HG03175 (cell line): Measurements from ENCODE around the gene SNHG17.
"Not testable (repeated sequence)": the region's sequence is repeated elsewhere in the genome, so short reads cannot be mapped to it uniquely, and the experiment has no call there.

Experiments
- ATAC-seq: cut with Tn5 transposase; IDR thresholded peaks from one replicate; pipeline ENCODE4 v1.9.1; 2021; ENCODE audit warnings: mild to moderate bottlenecking, moderate library complexity; ENCODE audit not compliant: unreplicated experiment

Gene SNHG17

DNA sequence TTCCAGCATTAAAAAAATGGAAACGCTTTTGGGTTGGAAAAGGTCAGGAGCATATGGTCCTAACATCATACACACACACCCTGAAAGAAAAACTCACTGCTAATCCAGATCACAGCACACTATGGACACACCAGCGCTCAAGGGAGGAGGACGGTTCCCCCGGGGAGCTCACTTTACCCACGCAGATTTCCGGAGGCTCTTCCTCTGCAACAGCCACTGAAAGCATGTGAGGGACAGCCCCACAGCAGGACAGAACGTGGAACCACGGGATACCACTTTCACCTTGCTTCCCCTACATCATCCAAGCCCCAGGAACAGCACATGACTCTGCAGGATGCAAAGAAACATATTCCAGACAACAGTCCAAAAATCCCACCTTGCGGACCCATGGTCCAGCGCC is 13.2 kb downstream of the SNHG17 start:
- no peak for ATAC-seq

DNA sequence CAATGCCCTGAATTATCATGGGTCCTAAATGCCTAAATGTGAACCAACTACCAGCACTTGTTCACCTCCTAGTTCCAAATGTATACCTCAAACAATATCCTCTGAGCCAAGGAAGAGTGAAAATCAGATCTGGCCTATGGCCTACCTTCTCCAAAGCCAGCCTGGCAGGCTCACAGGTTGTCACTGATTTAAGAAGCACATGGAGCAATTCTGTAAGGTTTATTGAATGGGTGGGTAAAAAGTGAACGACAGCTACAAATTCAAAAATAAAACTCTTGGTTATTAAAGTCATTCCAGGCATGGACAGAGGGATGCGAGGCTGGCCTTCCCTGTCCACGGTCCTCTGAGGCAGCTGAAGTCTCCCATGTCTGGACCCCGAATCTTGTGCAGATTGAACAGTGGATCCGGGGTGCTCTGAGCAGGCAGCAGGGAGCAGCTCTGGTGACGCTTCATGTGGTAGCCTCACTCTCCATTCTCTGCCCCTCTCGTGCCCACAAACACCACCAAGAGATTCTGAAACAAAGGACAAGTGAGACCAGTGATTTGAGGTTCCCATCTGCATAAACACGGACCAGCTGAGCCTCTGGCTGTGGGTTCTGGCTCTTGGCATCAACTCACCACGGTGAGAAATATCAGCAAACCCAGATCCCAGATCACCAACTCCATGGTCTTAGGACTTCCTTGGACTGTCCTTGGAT is 14.6 kb downstream of the SNHG17 start:
- ATAC-seq: no peak

DNA sequence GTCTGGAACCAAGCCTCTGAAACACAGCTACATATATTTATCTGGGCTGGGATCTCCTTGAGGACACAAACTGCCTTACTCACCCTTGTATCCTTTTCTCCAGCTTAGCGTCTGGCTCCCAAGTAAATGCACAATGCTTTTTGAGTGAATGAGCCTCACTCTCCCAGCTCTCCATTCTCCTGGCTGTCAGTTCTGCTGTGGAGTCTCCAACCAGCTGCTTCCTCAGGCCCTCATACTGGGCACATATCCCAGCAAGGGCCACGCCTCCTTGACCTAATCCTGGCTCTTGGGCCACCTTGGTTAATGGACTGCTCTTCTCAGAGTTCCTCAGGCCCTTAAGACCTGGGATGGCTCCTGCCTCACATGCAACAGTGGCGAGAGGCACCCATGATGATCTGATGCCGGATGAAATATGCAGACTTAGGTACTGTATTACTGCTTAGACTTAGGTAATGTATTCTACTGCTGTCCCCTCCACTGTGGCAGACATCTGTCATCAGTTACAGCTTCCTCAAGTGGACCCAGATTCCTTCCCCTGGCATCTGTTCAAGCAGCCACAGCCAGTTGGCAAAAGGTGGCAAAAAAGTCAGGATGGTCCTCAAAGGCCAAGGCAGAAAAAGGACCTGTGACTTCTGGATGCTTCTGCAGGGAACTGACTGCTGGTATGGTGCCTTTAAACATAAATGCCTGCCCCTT is 16.5 kb downstream of the SNHG17 start:
- ATAC-seq: no peak

DNA sequence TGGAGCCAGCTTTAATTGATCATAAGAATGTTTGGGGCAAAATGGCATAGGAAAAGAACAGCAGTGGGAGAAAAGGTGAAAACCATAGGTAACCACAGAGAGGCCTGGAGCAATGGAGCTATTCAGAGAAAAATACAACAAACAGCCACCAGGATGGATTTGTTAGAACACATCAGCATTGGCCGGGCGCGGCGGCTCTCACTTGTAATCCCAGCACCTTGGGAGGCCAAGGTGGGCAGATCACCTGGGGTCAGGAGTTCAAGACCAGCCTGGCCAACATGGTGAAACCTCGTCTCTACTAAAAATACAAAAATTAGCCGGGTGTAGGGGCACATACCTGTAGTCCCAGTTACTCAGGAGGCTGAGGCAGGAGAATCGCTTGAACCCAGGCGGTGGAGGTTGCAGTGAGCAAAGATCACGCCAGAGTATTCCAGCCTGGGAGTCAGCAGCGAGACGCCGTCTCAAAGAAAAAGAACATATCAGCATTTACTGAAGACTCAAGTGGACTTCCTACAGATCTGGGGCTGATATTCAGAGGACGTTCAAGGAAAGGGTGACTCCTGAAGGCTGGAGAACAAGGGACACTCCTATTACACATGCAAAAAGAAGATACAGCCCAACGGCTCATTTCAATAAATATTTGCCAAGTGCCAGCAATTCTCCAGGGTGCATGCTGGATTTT is 20.2 kb downstream of the SNHG17 start:
- no peak for ATAC-seq

DNA sequence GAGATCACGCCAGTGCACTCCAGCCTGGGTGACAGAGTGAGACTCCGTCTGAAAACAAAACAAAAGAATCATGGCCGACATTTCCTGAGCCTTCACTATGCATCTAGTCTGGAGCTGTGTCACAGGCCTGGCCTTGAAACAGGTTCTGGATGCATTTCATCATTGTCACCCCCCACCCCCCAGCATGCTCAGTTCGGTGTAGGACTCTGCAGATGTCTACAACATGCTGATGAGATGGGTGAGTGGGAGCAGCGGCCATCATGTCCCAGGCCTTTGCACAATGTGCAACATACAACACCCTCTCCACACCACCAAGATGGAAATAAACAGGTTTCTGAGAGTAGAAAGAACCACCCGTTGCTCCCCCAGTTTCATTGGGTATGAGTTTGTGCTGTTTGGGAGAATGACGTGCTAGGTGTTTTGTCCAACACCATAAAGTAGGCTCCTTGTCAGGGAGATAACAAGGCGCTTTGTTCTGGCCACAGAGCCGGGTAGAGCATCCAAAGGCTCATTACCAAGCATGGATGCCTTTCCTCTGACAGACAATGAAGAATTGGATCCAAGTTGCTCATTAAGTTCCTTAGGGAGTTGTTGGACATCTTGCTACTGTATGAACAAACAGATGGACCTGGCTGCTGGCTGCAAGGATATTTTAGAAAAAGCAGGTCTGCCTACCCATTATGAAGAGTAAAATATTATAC is 22.1 kb downstream of the SNHG17 start:
- no peak for ATAC-seq

DNA sequence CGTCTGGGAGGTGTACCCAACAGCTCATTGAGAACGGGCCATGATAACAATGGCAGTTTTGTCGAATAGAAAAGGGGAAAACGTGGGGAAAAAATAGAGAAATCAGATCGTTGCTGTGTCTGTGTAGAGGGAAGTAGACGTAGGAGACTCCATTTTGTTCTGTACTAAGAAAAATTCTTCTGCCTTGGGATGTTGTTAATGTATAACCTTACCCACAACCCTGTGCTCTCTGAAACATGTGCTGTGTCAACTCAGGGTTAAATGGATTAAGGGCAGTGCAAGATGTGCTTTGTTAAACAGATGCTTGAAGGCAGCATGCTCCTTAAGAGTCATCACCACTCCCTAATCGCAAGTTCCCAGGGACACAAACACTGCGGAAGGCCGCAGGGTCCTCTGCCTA is 27.3 kb downstream of the SNHG17 start:
- ATAC-seq: not testable (repeated sequence)

DNA sequence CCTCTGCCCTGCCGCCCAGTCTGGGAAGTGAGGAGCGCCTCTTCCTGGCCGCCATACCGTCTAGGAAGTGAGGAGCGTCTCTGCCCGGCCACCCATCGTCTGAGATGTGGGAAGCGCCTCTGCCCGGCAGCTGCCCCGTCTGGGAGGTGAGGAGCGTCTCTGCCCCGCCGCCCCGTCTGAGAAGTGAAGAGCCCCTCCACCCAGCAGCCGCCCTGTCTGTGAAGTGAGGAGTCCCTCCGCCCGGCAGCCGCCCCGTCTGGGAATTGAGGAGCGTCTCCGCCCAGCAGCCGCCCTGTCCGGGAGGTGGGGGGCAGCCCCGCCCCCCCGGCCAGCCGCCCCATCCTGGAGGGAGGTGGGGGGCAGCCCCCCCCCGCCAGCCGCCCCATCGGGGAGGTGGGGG is 27.8 kb downstream of the SNHG17 start:
- ATAC-seq: no peak

DNA sequence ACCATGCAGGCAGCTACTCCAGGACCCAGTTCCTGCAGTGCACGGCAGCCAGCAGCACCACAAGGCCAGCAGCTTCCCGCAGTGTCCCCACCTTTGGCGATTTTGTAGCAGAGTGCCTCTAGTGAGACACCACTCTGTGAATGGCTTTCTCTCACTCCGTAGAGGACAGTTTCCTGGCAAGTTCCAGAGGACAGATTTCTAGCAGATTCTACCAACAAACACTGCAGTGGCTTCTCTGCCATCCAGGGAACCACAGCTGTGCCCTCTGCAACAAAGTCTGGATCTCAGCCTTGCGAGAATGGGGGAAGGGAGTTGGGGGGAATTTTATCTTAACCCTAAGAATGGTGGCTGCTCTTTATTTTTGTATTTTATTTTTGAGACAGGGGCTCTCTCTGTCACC is 28.7 kb downstream of the SNHG17 start:
- ATAC-seq: no peak

DNA sequence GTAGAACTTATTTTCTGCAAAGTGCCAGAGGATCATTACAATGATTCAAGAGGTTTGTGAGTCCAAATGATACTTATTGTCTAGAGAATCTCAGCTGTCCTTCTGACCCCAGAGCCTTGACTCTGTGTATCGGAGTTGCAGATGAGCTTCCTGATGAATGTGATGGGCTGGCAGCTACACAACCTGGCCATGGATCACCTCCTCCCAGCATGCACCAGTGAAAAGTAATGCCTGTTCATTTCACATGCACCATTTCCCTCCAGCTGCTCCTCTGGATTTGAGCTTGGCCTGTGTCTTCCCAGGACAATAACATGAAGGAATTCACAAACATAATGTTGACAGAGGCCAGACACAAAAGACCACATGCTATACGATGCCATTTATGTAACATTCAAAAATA is 30.0 kb downstream of the SNHG17 start:
- no peak for ATAC-seq

DNA sequence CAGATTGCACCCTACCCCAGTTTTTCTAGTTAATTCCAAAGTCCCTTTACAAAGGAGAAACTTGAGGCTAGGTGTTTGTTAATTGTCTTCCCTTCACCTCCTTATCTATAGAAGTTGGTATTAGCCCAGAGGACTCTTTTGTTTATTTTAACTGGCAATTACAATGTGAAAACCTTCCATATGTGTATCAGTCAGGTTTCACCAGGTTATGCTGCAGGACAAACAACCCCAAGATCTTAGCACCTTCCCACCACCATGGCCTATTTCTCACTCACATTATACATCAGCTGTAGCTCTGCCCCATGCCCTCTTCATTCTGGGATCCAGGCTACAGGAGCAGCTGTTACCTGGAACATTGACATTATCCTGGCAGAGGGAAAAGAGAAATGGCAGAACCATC is 31.1 kb downstream of the SNHG17 start:
- no peak for ATAC-seq

DNA sequence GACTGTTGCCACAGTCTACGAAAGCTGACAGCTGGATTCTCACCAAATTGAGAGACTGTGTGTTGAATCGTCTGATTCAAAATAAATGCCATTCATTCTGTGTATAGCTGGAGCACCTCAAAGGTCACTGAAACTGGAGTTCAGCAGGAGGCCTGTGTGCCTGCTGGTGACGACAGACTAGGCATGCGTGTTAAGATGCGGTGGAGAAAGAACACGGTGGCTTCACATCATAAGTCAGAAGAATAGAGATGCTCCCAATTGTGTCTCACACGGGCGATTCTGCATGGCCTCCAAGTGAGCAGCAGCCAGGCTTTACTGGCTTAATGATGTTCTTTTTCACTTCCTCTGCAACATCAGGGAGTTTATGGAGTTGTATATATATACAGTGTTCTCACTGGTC is 32.3 kb downstream of the SNHG17 start:
- no peak for ATAC-seq

DNA sequence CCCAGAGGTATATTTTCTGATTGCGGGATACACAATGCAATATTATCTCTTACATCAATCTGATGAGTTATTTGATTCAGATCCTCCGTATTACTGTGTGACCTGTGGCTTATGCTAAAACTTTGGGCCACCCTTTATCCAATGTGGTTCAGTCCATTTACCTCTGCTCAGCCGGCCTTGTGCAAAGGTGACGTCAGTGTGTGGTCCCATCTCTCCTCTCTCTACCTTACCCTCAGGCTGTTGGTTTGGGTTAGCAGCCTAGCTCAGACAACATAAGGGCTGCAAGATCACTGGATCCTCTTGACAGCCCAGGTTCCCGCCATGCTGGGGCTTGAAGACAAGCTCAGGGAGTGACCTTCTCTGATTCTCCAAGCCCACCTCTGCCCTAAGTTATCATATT is 33.0 kb downstream of the SNHG17 start:
- no peak for ATAC-seq

DNA sequence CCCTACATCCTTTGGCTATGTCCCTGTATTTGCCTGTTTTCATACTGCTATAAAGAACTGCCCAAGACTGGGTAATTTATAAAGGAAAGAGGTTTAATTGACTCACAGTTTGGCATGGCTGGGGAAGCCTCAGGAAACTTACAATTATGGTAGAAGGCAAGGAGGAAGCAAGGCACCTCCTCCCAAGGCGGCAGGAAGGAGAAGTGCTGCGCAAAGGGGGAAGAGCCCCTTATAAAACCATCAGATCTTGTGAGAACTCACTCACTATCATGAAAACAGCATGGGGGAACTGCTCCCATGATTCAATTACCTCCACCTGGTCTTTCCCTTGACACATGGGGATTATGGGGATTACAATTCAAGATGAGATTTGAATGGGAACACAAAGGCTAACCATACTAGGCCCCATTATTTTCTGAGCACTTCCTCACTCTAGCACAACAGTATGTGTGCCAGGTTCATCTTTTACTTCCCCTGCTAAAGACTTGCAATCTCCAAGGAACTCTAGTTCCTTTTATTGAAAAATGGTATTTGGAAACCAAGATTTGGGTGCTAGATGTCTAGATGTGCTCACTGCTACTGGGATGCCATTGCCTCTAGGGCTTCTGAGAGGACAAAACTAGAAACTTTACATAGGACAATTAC is 39.3 kb downstream of the SNHG17 start:
- not testable (repeated sequence) for ATAC-seq

DNA sequence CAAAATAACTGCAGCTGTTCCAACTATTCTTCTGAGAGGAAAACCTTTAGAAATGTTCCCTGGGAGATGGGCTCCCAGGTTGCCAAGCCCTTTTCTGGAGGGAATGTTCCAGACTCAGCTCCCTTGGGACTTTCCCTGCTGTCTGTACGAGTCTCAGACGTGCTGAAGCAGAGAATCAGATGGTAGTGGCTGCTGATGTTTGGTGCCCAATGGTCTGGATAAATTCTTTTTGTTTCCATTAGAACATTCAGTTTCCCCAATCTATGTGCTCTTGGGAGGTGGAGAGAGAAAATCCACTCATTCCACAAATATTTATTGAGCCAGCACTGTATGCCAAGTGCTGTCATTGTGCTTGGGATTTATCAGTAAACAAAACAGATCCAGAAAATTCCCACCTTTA is 40.0 kb downstream of the SNHG17 start:
- no peak for ATAC-seq

DNA sequence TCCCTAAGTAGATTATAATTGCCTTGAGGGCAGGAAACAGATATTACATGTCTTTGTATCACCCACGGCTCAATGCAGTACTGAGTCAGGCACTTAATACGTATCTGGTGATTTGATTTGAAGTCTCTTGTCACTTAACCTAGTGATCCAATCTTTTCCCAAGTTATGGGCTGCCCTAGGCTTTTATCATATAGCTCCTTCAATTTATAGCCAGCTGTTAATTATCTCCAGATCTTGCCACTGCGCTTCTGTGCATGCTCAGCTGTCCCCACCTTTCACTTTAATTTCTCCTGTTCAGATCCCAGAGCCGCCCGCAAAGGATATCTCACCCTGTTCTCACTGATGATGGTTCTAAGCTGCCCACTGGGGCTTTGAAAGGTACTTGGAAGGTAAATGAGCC is 41.9 kb downstream of the SNHG17 start:
- ATAC-seq: no peak

DNA sequence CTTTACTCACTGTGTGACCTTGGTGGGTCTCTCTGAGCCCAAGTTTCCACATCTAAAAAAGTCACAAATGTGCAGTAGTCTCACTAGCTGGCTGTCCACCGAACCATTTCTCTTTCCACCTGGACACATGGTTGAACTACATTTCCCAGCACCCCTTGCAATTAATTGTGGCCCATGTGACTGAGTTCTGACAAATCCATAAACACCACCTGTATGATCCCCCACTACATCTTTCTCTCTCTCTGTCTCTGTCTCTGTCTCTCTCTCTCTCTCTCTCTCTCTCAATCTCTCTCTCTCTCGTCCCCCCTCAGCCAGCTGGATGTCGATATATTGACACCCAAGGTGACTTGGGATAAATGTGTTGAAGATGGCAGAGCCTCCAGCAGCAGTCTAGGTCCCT is 42.8 kb downstream of the SNHG17 start:
- ATAC-seq: no peak

DNA sequence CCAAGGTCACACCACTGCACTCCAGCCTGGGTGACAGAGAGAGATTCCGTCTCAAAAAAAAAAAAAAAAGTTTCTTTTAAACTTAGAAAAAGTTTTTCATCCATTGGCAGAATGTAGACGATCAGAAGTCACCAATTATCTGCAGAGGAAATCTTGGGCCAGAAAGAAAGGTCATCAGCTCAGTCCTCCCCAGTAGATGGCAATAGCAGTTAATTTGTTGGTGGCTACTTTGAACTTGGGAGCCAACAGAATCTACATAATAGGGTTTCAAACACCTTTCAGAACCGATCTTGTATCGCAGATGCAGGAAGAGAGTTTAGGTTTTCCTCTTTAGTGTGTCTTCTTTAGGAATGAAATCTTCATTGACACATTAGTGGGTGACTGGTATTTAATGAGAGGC is 47.2 kb downstream of the SNHG17 start:
- no peak for ATAC-seq

DNA sequence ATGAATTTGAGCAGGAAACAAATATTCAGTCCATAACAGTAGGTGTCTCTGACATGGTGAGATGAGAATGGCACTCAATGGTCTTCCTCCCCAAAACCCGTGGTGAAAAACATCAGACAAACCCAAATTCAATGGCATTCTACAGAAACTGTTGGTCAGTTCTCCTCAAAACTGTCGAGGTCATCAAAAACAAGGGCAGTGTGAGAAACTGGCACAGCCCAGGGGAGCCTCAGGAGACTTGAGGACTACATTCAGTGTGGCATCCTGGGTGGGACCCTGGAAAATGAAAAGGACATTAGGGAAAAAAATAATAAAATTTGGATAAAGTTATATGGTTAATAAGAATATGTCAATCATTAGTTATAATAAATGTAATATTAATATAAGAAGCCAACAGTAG is 48.3 kb downstream of the SNHG17 start:
- no peak for ATAC-seq

DNA sequence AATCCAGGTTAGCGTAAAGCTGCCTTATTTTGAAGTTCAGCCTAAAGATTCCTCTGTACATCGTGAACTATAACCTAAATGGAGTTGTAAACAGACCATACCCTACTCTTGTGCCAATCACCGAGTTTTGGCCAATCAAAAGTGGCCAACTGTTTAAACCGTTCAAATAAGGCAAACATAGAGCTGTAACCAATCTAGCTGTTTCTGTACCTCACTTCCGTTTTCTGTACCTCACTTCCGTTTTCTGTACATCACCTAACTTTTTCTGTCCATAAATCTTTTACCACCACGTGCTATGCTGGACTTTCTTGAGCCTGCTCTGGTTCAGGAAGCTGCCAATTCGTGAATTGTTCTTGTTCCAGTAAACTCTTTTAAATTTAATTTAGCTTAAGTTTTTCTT is 49.1 kb downstream of the SNHG17 start:
- no peak for ATAC-seq

DNA sequence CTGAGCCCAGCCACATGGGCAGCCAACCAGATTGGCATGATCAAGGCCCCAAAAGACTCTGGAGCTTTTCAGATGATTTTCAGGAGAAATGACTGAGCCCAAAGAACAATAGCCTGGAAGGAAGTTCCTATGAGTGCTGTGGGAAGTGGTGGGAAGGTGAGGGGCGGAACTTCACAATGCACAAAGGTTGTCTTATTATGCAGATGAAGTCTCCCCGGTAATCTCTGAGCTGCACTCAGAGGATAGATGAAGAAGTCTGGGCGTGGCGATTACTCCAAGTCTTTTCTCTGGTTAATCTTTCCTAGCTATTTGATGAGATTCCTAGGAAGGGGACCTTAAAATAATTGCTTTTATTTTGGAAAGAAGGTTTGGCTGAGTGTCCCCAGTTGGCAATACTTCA is 52.0 kb downstream of the SNHG17 start:
- no peak for ATAC-seq

DNA sequence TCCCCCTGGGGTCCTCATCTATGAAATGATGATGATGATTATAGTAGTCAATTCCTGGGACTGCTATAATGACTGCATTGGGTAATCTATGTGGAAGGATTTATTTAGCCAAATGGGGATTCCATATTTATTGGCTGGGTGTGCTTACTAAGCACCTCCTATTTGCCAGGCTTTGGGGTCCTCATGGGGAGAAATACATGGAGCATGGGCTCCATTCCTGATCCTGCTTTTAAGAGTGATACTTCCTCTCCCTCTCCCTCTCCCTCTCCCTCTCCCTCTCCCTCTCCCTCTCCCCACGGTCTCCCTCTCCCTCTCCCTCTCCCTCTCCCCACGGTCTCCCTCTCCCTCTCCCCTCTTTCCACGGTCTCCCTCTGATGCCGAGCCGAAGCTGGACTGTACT is 57.3 kb downstream of the SNHG17 start:
- ATAC-seq: not testable (repeated sequence)
